Measurements from ENCODE around the gene COL6A1. TPM values are rescaled to one million over a fixed set of nuclear protein-coding genes. Genes with fewer than 3 reads are reported as not detected.

Gene COL6A1
- total RNA-seq, 1 experiment from 2014 or later, result 33.4 TPM

DNA sequence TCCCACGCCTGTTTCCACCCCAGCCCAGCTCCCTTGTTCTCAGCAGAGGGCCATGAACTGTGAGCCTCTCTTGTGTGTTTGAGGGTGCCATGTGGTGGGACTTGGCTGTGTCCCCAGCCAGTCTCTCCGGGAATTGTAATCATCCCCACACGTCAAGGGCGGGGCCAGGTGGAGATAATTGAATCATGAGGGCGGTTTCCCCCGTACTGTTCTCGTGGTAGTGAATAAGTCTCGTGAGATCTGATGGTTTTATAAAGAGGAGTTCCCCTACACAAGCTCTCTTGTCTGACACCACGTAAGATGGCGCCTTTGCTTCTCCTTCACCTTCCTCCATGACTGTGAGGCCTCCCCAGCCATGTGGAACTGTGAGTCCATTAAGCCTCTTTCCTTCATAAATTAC, 59.1 kb downstream of the COL6A1 start:
- H3K36me3 Mint-ChIP-seq (ENCODE audit: insufficient read depth, unreplicated experiment), result no peaks in the 10 kb centered on the region
- no TSS peak for BruUV-seq (replicated peaks)
- no peak overlapping the region for H3K27ac Mint-ChIP-seq (ENCODE audit: unreplicated experiment)
- H3K9me3 Mint-ChIP-seq (ENCODE audit: unreplicated experiment), result no peaks in the 10 kb centered on the region
- H3K4me3 Mint-ChIP-seq (ENCODE audit: unreplicated experiment), result no peak overlapping the region
- no peaks in the 10 kb centered on the region for H3K36me3 ChIP-seq (ENCODE audit: control insufficient read depth, insufficient read depth, low read length)
- H3K4me1 Mint-ChIP-seq (ENCODE audit: low read depth, unreplicated experiment), result no peaks in the 10 kb centered on the region
- ChIA-PET CTCF (no interaction called here), POLR2A (no interaction called here)
- intact Hi-C loops (cut with micrococcal nuclease; ENCODE audit: unreplicated experiment), result no loop called here
- no peaks in the 10 kb centered on the region for H3K27me3 Mint-ChIP-seq (ENCODE audit: insufficient read depth, unreplicated experiment)
- H3K4me1 ChIP-seq, result 0 out of 2 replicates have a peak, but pooled peaks cover under 1% of the 10 kb centered on the region
- H3K4me3 ChIP-seq (ENCODE audit: low read depth, low read length), result no peak overlapping the region
- no peaks in the 10 kb centered on the region for H3K9me3 ChIP-seq
- no peak for DNase-seq
- TF ChIP-seq, protein P1, sequence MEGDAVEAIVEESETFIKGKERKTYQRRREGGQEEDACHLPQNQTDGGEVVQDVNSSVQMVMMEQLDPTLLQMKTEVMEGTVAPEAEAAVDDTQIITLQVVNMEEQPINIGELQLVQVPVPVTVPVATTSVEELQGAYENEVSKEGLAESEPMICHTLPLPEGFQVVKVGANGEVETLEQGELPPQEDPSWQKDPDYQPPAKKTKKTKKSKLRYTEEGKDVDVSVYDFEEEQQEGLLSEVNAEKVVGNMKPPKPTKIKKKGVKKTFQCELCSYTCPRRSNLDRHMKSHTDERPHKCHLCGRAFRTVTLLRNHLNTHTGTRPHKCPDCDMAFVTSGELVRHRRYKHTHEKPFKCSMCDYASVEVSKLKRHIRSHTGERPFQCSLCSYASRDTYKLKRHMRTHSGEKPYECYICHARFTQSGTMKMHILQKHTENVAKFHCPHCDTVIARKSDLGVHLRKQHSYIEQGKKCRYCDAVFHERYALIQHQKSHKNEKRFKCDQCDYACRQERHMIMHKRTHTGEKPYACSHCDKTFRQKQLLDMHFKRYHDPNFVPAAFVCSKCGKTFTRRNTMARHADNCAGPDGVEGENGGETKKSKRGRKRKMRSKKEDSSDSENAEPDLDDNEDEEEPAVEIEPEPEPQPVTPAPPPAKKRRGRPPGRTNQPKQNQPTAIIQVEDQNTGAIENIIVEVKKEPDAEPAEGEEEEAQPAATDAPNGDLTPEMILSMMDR (IDR thresholded peaks at IDR 0.05; ENCODE audit: insufficient read depth in 1 of 2, low read depth in 1 of 2, low read length in 1 of 2, severe bottlenecking in 1 of 2, unreplicated experiment in 1 of 2), result no peak
- H3K27me3 ChIP-seq (replicated peaks; ENCODE audit: control insufficient read depth, insufficient read depth, low read length), result no peaks in the 10 kb centered on the region

DNA sequence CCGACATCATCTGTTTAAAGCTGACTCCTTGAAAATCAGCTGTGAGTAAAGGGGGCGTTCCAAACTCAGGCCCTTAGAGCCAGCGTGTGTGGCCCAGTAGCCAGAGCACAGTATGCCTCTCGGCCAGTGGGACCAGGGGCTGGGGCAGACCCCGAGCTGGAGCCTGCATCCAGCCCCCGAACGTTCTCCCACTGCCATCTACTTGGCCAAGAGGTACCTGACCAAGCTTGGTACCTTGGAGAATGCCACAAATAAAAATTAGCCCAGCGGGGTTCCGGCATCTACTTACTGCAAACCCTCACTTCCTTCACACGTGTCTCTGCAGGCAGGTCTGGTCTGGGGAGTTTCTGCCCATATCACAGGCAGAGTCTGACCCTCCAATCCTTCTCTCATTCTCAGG, 59.6 kb downstream of the COL6A1 start:
- no peaks in the 10 kb centered on the region for H3K4me1 Mint-ChIP-seq (ENCODE audit: low read depth, unreplicated experiment)
- ChIA-PET CTCF (no interaction called here), POLR2A (no interaction called here)
- no peaks in the 10 kb centered on the region for H3K9me3 ChIP-seq
- no TSS peak for BruUV-seq (replicated peaks)
- no peaks in the 10 kb centered on the region for H3K27me3 ChIP-seq (replicated peaks; ENCODE audit: control insufficient read depth, insufficient read depth, low read length)
- no peak overlapping the region for H3K27ac Mint-ChIP-seq (ENCODE audit: unreplicated experiment)
- H3K4me1 ChIP-seq, result no peaks in the 10 kb centered on the region
- TF ChIP-seq, protein P1 (IDR thresholded peaks at IDR 0.05; ENCODE audit: insufficient read depth in 1 of 2, low read depth in 1 of 2, low read length in 1 of 2, severe bottlenecking in 1 of 2, unreplicated experiment in 1 of 2), result no peak
- no peak overlapping the region for H3K4me3 ChIP-seq (ENCODE audit: low read depth, low read length)
- H3K4me3 Mint-ChIP-seq (ENCODE audit: unreplicated experiment), result no peak overlapping the region
- H3K9me3 Mint-ChIP-seq (ENCODE audit: unreplicated experiment), result no peaks in the 10 kb centered on the region
- intact Hi-C loops (cut with micrococcal nuclease; ENCODE audit: unreplicated experiment), result no loop called here
- DNase-seq, result no peak
- no peaks in the 10 kb centered on the region for H3K36me3 Mint-ChIP-seq (ENCODE audit: insufficient read depth, unreplicated experiment)
- no peaks in the 10 kb centered on the region for H3K36me3 ChIP-seq (ENCODE audit: control insufficient read depth, insufficient read depth, low read length)
- no peaks in the 10 kb centered on the region for H3K27me3 Mint-ChIP-seq (ENCODE audit: insufficient read depth, unreplicated experiment)

- Mint-ChIP-seq H3K27ac (ENCODE audit: unreplicated experiment) (no peak overlapping the region), H3K4me1 (ENCODE audit: low read depth, unreplicated experiment) (no peaks in the 10 kb centered on the region), H3K4me3 (ENCODE audit: unreplicated experiment) (no peak overlapping the region), H3K36me3 (ENCODE audit: insufficient read depth, unreplicated experiment) (no peaks in the 10 kb centered on the region), H3K27me3 (ENCODE audit: insufficient read depth, unreplicated experiment) (no peaks in the 10 kb centered on the region), H3K9me3 (ENCODE audit: unreplicated experiment) (no peaks in the 10 kb centered on the region)
- H3K36me3 ChIP-seq (ENCODE audit: control insufficient read depth, insufficient read depth, low read length), result no peaks in the 10 kb centered on the region
- ChIA-PET POLR2A (no interaction called here), CTCF (no interaction called here)
- TF ChIP-seq, protein P1 (IDR thresholded peaks at IDR 0.05; ENCODE audit: insufficient read depth in 1 of 2, low read depth in 1 of 2, low read length in 1 of 2, severe bottlenecking in 1 of 2, unreplicated experiment in 1 of 2), result no peak
- no peak for DNase-seq
- no peak overlapping the region for H3K4me3 ChIP-seq (ENCODE audit: low read depth, low read length)
- no peaks in the 10 kb centered on the region for H3K27me3 ChIP-seq (replicated peaks; ENCODE audit: control insufficient read depth, insufficient read depth, low read length)
- no peaks in the 10 kb centered on the region for H3K4me1 ChIP-seq
- intact Hi-C loops (cut with micrococcal nuclease; ENCODE audit: unreplicated experiment), result no loop called here
- BruUV-seq (replicated peaks), result no TSS peak
- H3K9me3 ChIP-seq, result no peaks in the 10 kb centered on the region
Observed at GRCh38 chr21:46045154-46045553, 63.6 kb downstream of the COL6A1 start.

All from Caco-2 (cell line).